Liver (tissue), 9 donors: ENCODE measurements around the gene THBS3. TPM values are rescaled to one million over a fixed set of nuclear protein-coding genes. Genes with fewer than 3 reads are reported as not detected.

Experiments
- DNase-seq: peaks from one replicate; pipeline ENCODE4 v3.0.0-alpha.2; 2017; ENCODE audit warnings: low spot score
- H3K27ac ChIP-seq, 2 donors: one replicate each; pipeline ENCODE4 v1.7.0; 2013; ENCODE audit warnings: inconsistent platforms in 2 of 2, low read length in 2 of 2, control low read depth in 1 of 2, low read depth in 1 of 2, mild to moderate bottlenecking in 1 of 2
- H3K27me3 ChIP-seq, 4 donors: one replicate each; pipeline versions ENCODE4 v1.6.1 to v1.7.0; 2013; ENCODE audit warnings: low read length in 3 of 4, inconsistent platforms in 1 of 4, mild to moderate bottlenecking in 1 of 4, moderate library complexity in 1 of 4; ENCODE audit not compliant: control insufficient read depth in 4 of 4, insufficient read depth in 4 of 4
- H3K36me3 ChIP-seq, 4 donors: one replicate each; pipeline versions ENCODE4 v1.6.1 to v1.7.0; 2013; ENCODE audit warnings: low read length in 3 of 4, mild to moderate bottlenecking in 3 of 4, low read depth in 1 of 4, moderate library complexity in 1 of 4; ENCODE audit not compliant: control insufficient read depth in 4 of 4, insufficient read depth in 3 of 4
- H3K4me1 ChIP-seq, 4 donors: one replicate each; pipeline versions ENCODE4 v1.6.1 to v1.7.0; 2013; ENCODE audit warnings: low read length in 3 of 4, mild to moderate bottlenecking in 3 of 4, moderate library complexity in 1 of 4; ENCODE audit not compliant: control insufficient read depth in 4 of 4, insufficient read depth in 4 of 4
- H3K4me3 ChIP-seq, 3 donors: one replicate each; pipeline versions ENCODE4 v1.6.1 to v1.7.0; 2013; ENCODE audit warnings: low read length in 3 of 3, control low read depth in 1 of 3, low read depth in 1 of 3, mild to moderate bottlenecking in 1 of 3
- H3K9ac ChIP-seq, 2 donors: one replicate each; pipeline ENCODE4 v1.7.0; 2013; ENCODE audit warnings: low read length in 2 of 2, mild to moderate bottlenecking in 2 of 2, moderate library complexity in 2 of 2, control low read depth in 1 of 2, low read depth in 1 of 2
- H3K9me3 ChIP-seq, 4 donors: one replicate each; pipeline versions ENCODE4 v1.6.1 to v1.7.0; 2013; ENCODE audit warnings: low read length in 3 of 4; ENCODE audit not compliant: control insufficient read depth in 4 of 4
- CTCF ChIP-seq: fragments of 150-350 bp; IDR thresholded peaks from 2 replicates; pipeline ENCODE4 v1.5.1; 2017; ENCODE audit warnings: improper control_type of control experiment, low read depth, low read length; ENCODE audit not compliant: missing input control
- EGR1 ChIP-seq, 2 donors: IDR thresholded peaks; 2 replicates each; pipeline ENCODE4 v1.6.1; 2016 to 2018; ENCODE audit warnings: antibody characterized with exemption in 2 of 2, low read depth in 2 of 2
- FOXA1 ChIP-seq: IDR thresholded peaks from 2 replicates; pipeline ENCODE4 v1.6.1; 2016; ENCODE audit warnings: antibody characterized with exemption
- FOXA2 ChIP-seq: IDR thresholded peaks from 2 replicates; pipeline ENCODE4 v1.6.1; 2016; ENCODE audit warnings: antibody characterized with exemption
- GABPA ChIP-seq, 2 donors: IDR thresholded peaks in 1 of 2; conservative IDR thresholded peaks in 1 of 2; 2 replicates each; pipeline ENCODE4 v1.6.1; 2016; ENCODE audit warnings: antibody characterized with exemption in 2 of 2, mild to moderate bottlenecking in 1 of 2, moderate library complexity in 1 of 2
- HNF4A ChIP-seq, 2 donors: conservative IDR thresholded peaks; 2 replicates each; pipeline ENCODE4 v1.6.1; 2016; ENCODE audit warnings: antibody characterized with exemption in 2 of 2, mild to moderate bottlenecking in 2 of 2
- HNF4G ChIP-seq: IDR thresholded peaks from 2 replicates; pipeline ENCODE4 v1.6.1; 2016; ENCODE audit warnings: antibody characterized with exemption
- JUND ChIP-seq, 2 donors: IDR thresholded peaks; 2 replicates each; pipeline ENCODE4 v1.6.1; 2016; ENCODE audit warnings: antibody characterized with exemption in 2 of 2
- NR2F2 ChIP-seq: IDR thresholded peaks from 2 replicates; pipeline ENCODE4 v1.6.1; 2016; ENCODE audit warnings: antibody characterized with exemption
- RAD21 ChIP-seq, 2 donors: IDR thresholded peaks; 2 replicates each; pipeline ENCODE4 v1.6.1; 2016; ENCODE audit warnings: antibody characterized with exemption in 2 of 2, mild to moderate bottlenecking in 2 of 2
- REST ChIP-seq: IDR thresholded peaks from 2 replicates; pipeline ENCODE4 v1.6.1; 2016; ENCODE audit warnings: antibody characterized with exemption, mild to moderate bottlenecking
- RXRA ChIP-seq, 2 donors: IDR thresholded peaks; 2 replicates each; pipeline ENCODE4 v1.6.1; 2017 to 2018; ENCODE audit warnings: antibody characterized with exemption in 2 of 2, mild to moderate bottlenecking in 1 of 2
- YY1 ChIP-seq: IDR thresholded peaks from 2 replicates; pipeline ENCODE4 v1.6.1; 2016; ENCODE audit warnings: antibody characterized with exemption, mild to moderate bottlenecking
- WGBS: extraction: QIAGEN DNeasy Blood & Tissue Kit; methylation state at CpG from one replicate; pipeline ENCODE4 v1.1.7; 2013; 5-methylcytosine and 5-hydroxymethylcytosine counted together
- polyA plus RNA-seq, 2 donors: library from polyadenylated mRNA; stranded (reverse) in 1 of 2; unstranded in 1 of 2; fragments of 200-250 nt in 1 of 2; fragments of >200 nt in 1 of 2; fragmentation: Nextera tagmentation in 1 of 2; extraction: Ambion mirVana in 1 of 2; gene quantifications; one replicate each; pipeline versions ENCODE4 v1.2.1 to v1.2.3, GENCODE V29; 2013 to 2015
- total RNA-seq, 2 donors: library from RNA; depleted of rRNA; stranded (reverse); fragments of >200 nt; gene quantifications; one replicate each; pipeline ENCODE4 v1.2.3, GENCODE V29; 2014
- TF ChIP-seq, protein P1 (sequence below): IDR thresholded peaks from 2 replicates; pipeline ENCODE4 v1.6.1; 2016; ENCODE audit warnings: antibody characterized with exemption
- TF ChIP-seq, protein P2 (sequence below): IDR thresholded peaks from 2 replicates; pipeline ENCODE4 v1.6.1; 2016; ENCODE audit warnings: antibody characterized with exemption
- TF ChIP-seq, protein P3 (sequence below): IDR thresholded peaks from 2 replicates; pipeline ENCODE4 v1.6.1; 2016; ENCODE audit warnings: antibody characterized with exemption
- donor health status: healthy.
- donor health status: healthy.
- donor health status: healthy.
- donor health status: healthy.
- donor health status: healthy.

THBS3 gene
- total and polyA plus RNA-seq, 4 donors: 3.1 to 6.9 (median 4.2) TPM

DNA sequence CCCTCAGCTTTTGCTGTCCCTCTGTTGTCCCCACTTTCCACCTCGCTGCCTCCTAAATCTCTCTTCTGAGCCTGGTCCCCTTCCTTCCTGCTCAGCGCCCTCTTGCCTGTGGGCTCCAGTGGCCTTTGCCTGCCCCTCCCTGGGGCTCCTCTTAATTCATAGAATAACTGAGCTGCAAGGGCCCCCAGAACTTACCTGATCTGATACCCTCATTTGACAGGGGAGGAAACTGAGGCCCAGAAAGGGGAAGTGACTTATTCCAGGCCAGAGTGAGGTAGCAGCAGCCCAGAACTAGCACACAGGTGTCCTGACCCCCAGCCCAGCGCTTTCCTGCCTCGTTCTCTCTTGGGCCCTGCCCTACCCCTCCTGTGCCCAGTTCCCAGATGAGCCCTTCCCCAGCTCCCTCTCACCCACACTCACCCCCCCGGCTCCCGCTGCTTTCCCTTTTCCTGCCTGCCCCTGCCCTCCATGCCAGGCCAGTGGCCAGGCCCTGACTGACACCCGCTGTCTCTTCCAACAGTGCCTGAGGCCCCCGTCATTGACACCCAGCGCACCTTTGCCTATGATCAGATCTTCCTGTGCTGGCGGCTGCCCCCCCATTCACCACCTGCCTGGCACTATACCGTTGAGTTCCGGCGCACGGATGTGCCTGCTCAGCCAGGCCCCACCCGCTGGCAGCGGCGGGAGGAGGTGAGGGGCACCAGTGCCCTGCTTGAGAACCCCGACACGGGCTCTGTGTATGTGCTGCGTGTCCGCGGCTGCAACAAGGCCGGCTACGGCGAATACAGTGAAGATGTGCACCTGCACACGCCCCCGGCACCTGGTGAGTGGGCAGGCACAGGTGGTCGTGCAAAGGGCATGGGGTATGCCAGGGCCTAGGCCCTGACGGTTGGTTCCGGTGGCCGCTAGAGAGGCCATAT is 28.3 kb downstream of the THBS3 start:
- H3K27ac ChIP-seq: no peak overlapping the region

GRCh38 chr1:155178441-155179111 is 29.1 kb downstream of the THBS3 start:
- Histone ChIP-seq H3K9ac (no peak overlapping the region), H3K36me3 (no peaks in the 10 kb centered on the region), H3K27ac (no peak overlapping the region), H3K9me3 (no peaks in the 10 kb centered on the region), H3K4me3 (no peak overlapping the region), H3K27me3 (peaks cover 0 to 3% (median 0%) of the 10 kb centered on the region in 4 donors), H3K4me1 (no peaks in the 10 kb centered on the region)
- 68% methylated on average over 30 of the region's 30 CpGs for WGBS
- peak; percentile 46 for DNase-seq
- TF ChIP-seq GABPA (IDR thresholded peaks at IDR 0.05 in 1 of 2, conservative IDR thresholded peaks at IDR 0.05 in 1 of 2) (no peak), JUND (IDR thresholded peaks at IDR 0.05) (no peak), NR2F2 (peak; percentile 98), REST (no peak), HNF4A (conservative IDR thresholded peaks at IDR 0.05) (peak; percentile 20 to 83), RAD21 (IDR thresholded peaks at IDR 0.05) (no peak), RXRA (IDR thresholded peaks at IDR 0.05) (peak; percentile 49 to 79)

More for the DNA sequence above, 28.3 kb downstream of the THBS3 start:
- Histone ChIP-seq H3K9ac (no peak overlapping the region), H3K4me1 (no peaks in the 10 kb centered on the region), H3K27me3 (peaks cover 0 to under 1% (median 0%) of the 10 kb centered on the region in 4 donors), H3K4me3 (no peak overlapping the region), H3K36me3 (no peaks in the 10 kb centered on the region), H3K9me3 (no peaks in the 10 kb centered on the region)
- no peak for TF ChIP-seq FOXA2
- TF ChIP-seq RXRA (IDR thresholded peaks at IDR 0.05): no peak
- TF ChIP-seq, protein P1, sequence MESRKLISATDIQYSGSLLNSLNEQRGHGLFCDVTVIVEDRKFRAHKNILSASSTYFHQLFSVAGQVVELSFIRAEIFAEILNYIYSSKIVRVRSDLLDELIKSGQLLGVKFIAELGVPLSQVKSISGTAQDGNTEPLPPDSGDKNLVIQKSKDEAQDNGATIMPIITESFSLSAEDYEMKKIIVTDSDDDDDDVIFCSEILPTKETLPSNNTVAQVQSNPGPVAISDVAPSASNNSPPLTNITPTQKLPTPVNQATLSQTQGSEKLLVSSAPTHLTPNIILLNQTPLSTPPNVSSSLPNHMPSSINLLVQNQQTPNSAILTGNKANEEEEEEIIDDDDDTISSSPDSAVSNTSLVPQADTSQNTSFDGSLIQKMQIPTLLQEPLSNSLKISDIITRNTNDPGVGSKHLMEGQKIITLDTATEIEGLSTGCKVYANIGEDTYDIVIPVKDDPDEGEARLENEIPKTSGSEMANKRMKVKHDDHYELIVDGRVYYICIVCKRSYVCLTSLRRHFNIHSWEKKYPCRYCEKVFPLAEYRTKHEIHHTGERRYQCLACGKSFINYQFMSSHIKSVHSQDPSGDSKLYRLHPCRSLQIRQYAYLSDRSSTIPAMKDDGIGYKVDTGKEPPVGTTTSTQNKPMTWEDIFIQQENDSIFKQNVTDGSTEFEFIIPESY: no peak
- TF ChIP-seq CTCF: no peak
- TF ChIP-seq, protein P2, sequence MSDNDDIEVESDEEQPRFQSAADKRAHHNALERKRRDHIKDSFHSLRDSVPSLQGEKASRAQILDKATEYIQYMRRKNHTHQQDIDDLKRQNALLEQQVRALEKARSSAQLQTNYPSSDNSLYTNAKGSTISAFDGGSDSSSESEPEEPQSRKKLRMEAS: no peak
- TF ChIP-seq EGR1 (IDR thresholded peaks at IDR 0.05; ENCODE audit: low read depth in 2 of 2): no peak
- no peak for TF ChIP-seq YY1
- TF ChIP-seq HNF4G: no peak
- TF ChIP-seq GABPA (IDR thresholded peaks at IDR 0.05 in 1 of 2, conservative IDR thresholded peaks at IDR 0.05 in 1 of 2): no peak
- TF ChIP-seq FOXA1: no peak
- TF ChIP-seq, protein P3, sequence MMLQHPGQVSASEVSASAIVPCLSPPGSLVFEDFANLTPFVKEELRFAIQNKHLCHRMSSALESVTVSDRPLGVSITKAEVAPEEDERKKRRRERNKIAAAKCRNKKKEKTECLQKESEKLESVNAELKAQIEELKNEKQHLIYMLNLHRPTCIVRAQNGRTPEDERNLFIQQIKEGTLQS: no peak
- TF ChIP-seq NR2F2: no peak
- peak; percentile 31 for DNase-seq
- WGBS: 92% methylated on average over 31 of the region's 31 CpGs
